IPS DF 6.9 (cell line): ENCODE measurements around the gene NEDD4L.

Experiments
- DNase-seq: peaks from one replicate; pipeline ENCODE4 v3.0.0-alpha.2; 2013; ENCODE audit warnings: low read depth, low spot score
- H3K27ac ChIP-seq: one replicate; pipeline ENCODE4 v1.5.1; 2013; ENCODE audit warnings: low read length, control low read depth
- H3K27me3 ChIP-seq: 2 replicates; pipeline ENCODE4 v1.6.1; 2013; ENCODE audit warnings: mild to moderate bottlenecking, low read length; ENCODE audit not compliant: control insufficient read depth, insufficient read depth
- H3K36me3 ChIP-seq: 2 replicates; pipeline ENCODE4 v1.6.1; 2013; ENCODE audit warnings: low read length; ENCODE audit not compliant: control insufficient read depth, insufficient read depth
- H3K4me1 ChIP-seq: 2 replicates; pipeline ENCODE4 v1.6.1; 2013; ENCODE audit warnings: low read length; ENCODE audit not compliant: control insufficient read depth, insufficient read depth
- H3K4me3 ChIP-seq: 2 replicates; pipeline ENCODE4 v1.5.1; 2013; ENCODE audit warnings: mild to moderate bottlenecking, low read length
- H3K9me3 ChIP-seq: 2 replicates; pipeline ENCODE4 v1.6.1; 2013; ENCODE audit warnings: low read length, inconsistent platforms; ENCODE audit not compliant: control insufficient read depth, insufficient read depth
- WGBS: extraction: QIAGEN DNeasy Blood & Tissue Kit; methylation state at CpG from one replicate; pipeline ENCODE4 v1.1.7; 2013; ENCODE audit warnings: mixed read lengths, missing lambda C conversion rate; ENCODE audit not compliant: insufficient read length, insufficient coverage; 5-methylcytosine and 5-hydroxymethylcytosine counted together

NEDD4L gene

DNA sequence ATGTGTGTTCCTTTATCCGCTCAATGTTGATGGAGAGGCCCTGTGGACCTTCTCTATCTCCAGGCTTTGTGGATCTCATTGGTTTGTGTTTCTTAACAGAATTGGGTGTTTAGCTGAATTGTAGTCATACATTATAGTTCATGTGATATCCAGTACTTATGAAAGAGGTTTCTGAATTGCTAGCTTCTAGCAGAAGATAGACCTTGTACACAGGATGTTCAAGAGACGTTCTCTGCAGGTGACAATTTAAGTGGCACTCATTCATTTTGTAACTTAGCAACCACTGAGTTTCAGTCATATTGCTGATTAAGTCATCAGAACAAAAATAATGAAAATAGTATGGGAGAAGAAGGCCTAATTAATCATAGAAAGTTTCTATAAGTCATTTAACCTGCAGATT lies 305.6 kb downstream of the NEDD4L start:
- Histone ChIP-seq H3K4me1 (peaks cover 3% of the 10 kb centered on the region; the same call in 1 of the 2 replicates), H3K9me3 (no peaks in the 10 kb centered on the region), H3K36me3 (0 out of 2 replicates have a peak, but pooled peaks cover 2% of the 10 kb centered on the region), H3K27ac (no peak overlapping the region), H3K4me3 (no peak overlapping the region), H3K27me3 (no peaks in the 10 kb centered on the region)
- DNase-seq, result no peak
- no CpG with 5 or more reads among the region's 2 CpGs for WGBS

GRCh38 chr18:58350526-58350925 lies 306.5 kb downstream of the NEDD4L start:
- no CpG with 5 or more reads among the region's 5 CpGs for WGBS
- 0 out of 2 replicates have a peak, but pooled peaks cover 2% of the 10 kb centered on the region for H3K36me3 ChIP-seq
- H3K4me3 ChIP-seq, result no peak overlapping the region
- no peak for DNase-seq
- H3K9me3 ChIP-seq, result no peaks in the 10 kb centered on the region
- H3K4me1 ChIP-seq, result peaks cover 6% of the 10 kb centered on the region; the same call in 1 of the 2 replicates
- H3K27ac ChIP-seq, result no peak overlapping the region
- H3K27me3 ChIP-seq, result no peaks in the 10 kb centered on the region

DNA sequence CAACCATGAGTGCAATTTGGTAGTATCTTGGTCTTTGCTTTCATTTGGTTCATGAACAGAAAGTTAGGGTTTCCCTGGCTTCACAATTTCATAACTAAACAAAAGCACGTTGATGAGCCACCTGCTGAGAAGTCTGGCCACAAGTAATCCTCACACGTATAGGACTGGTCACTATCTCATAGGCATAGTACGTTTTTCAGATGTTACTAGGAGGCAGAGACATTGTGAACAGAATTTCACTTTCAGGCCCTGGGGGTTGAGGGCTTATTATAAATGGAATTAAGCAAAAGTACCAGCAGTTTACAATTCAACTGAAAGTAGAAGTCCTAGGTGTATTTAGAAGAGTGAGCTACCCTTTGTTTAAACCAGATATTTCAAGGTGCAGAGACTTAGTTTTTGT lies 307.8 kb downstream of the NEDD4L start:
- DNase-seq, result no peak
- 0 out of 2 replicates have a peak, but pooled peaks cover 2% of the 10 kb centered on the region for H3K36me3 ChIP-seq

DNA sequence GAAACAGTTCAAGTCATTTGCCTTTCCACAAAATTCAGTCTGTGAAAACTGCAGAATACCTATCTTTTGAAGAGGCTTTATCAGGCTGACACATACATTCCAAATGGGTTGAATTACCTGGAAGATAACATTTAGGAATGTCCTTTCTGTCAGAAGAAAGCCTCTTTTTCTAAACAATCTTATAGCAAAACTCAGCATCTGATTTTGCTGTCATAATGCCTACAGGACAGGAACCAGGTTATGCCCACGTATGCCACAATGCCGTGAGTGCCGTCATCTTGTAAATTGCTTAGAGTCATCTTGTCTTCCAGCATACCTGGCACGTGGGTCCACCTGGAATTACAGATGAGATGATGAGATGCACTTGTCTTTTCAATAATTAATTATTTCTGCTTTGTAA lies 309.6 kb downstream of the NEDD4L start:
- Histone ChIP-seq H3K9me3 (no peaks in the 10 kb centered on the region), H3K4me3 (no peak overlapping the region), H3K27ac (no peak overlapping the region), H3K4me1 (peaks cover 5% of the 10 kb centered on the region; the same call in 1 of the 2 replicates), H3K27me3 (no peaks in the 10 kb centered on the region), H3K36me3 (0 out of 2 replicates have a peak, but pooled peaks cover 2% of the 10 kb centered on the region)
- no CpG with 5 or more reads among the region's 4 CpGs for WGBS
- no peak for DNase-seq

More for the DNA sequence above, 307.8 kb downstream of the NEDD4L start:
- Histone ChIP-seq H3K27ac (no peak overlapping the region), H3K9me3 (no peaks in the 10 kb centered on the region), H3K4me3 (no peak overlapping the region), H3K4me1 (peaks cover 6% of the 10 kb centered on the region; the same call in 1 of the 2 replicates), H3K27me3 (no peaks in the 10 kb centered on the region)
- no CpG with 5 or more reads among the region's 3 CpGs for WGBS

- peaks cover 5% of the 10 kb centered on the region; the same call in 1 of the 2 replicates for H3K4me1 ChIP-seq
- no CpG with 5 or more reads among the region's 4 CpGs for WGBS
- no peaks in the 10 kb centered on the region for H3K9me3 ChIP-seq
- no peak for DNase-seq
- H3K27ac ChIP-seq, result no peak overlapping the region
- H3K4me3 ChIP-seq, result no peak overlapping the region
- H3K36me3 ChIP-seq, result 0 out of 2 replicates have a peak, but pooled peaks cover 2% of the 10 kb centered on the region
- H3K27me3 ChIP-seq, result no peaks in the 10 kb centered on the region
Observed at GRCh38 chr18:58354051-58354450, 310.0 kb downstream of the NEDD4L start.

GRCh38 chr18:58354791-58355190 lies 310.8 kb downstream of the NEDD4L start:
- no peak overlapping the region for H3K4me3 ChIP-seq
- no CpG with 5 or more reads among the region's 10 CpGs for WGBS
- no peaks in the 10 kb centered on the region for H3K27me3 ChIP-seq
- no peak for DNase-seq
- peaks cover 5% of the 10 kb centered on the region; the same call in 1 of the 2 replicates for H3K4me1 ChIP-seq
- 0 out of 2 replicates have a peak, but pooled peaks cover 2% of the 10 kb centered on the region for H3K36me3 ChIP-seq
- H3K9me3 ChIP-seq, result no peaks in the 10 kb centered on the region
- no peak overlapping the region for H3K27ac ChIP-seq

GRCh38 chr18:58355243-58355642 lies 311.2 kb downstream of the NEDD4L start:
- Histone ChIP-seq H3K4me1 (peaks cover 5% of the 10 kb centered on the region; the same call in 1 of the 2 replicates), H3K9me3 (no peaks in the 10 kb centered on the region), H3K36me3 (0 out of 2 replicates have a peak, but pooled peaks cover 2% of the 10 kb centered on the region), H3K4me3 (no peak overlapping the region), H3K27me3 (no peaks in the 10 kb centered on the region), H3K27ac (no peak overlapping the region)
- DNase-seq, result no peak
- no CpG with 5 or more reads among the region's 8 CpGs for WGBS

GRCh38 chr18:58359218-58359617 lies 315.2 kb downstream of the NEDD4L start:
- no peaks in the 10 kb centered on the region for H3K9me3 ChIP-seq
- peaks cover 5% of the 10 kb centered on the region; the same call in 1 of the 2 replicates for H3K4me1 ChIP-seq
- H3K36me3 ChIP-seq, result no peaks in the 10 kb centered on the region
- H3K27ac ChIP-seq, result no peak overlapping the region
- no peak for DNase-seq
- no CpG with 5 or more reads among the region's 3 CpGs for WGBS
- no peaks in the 10 kb centered on the region for H3K27me3 ChIP-seq
- H3K4me3 ChIP-seq, result no peak overlapping the region

DNA sequence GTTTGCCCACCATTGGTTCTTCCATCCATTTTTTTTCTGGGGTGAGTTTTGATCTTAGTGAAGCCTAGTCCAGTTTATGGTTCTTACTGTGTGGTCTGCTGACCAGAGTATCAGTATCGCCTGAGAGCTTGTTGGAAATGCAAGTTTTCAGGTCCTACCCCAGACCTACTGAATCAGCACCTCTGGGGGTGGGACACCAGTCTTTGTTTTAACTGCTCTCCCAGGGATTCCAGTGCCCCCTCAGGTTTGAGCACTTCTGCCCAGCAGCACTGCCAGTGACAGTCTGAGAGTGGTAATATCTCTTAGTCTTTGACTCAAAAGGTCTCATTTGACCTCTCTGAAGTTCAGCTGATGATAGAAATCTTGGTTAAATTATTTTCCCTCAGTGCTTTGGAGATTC lies 315.6 kb downstream of the NEDD4L start:
- H3K27me3 ChIP-seq, result no peaks in the 10 kb centered on the region
- peaks cover 3% of the 10 kb centered on the region; the same call in 1 of the 2 replicates for H3K4me1 ChIP-seq
- DNase-seq, result no peak
- no peaks in the 10 kb centered on the region for H3K9me3 ChIP-seq
- H3K4me3 ChIP-seq, result no peak overlapping the region
- no peak overlapping the region for H3K27ac ChIP-seq
- WGBS, result no CpG with 5 or more reads among the region's 1 CpG
- no peaks in the 10 kb centered on the region for H3K36me3 ChIP-seq

DNA sequence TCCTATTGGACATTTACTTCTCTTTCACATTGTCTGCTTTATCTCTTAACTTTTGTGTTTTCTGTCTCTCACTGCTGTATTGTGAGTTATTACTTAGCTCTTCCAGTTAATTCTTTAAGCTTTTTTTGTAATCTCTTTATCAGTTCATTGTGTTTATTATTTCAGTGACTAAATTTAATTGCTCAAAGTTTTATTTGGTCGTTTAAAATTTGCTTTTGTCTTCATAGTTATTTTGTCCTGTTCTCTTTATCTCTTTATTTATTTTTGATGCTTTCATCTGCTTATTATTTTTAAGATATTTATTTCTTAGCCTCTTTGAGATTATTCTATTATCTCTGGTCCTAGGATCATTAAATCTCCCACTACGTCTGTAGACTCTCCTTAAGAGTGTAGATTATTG lies 316.3 kb downstream of the NEDD4L start:
- H3K9me3 ChIP-seq, result no peaks in the 10 kb centered on the region
- no peaks in the 10 kb centered on the region for H3K36me3 ChIP-seq
- H3K27me3 ChIP-seq, result no peaks in the 10 kb centered on the region
- no CpG with 5 or more reads among the region's 2 CpGs for WGBS
- no peak for DNase-seq
- H3K27ac ChIP-seq, result no peak overlapping the region
- H3K4me1 ChIP-seq, result no peaks in the 10 kb centered on the region
- no peak overlapping the region for H3K4me3 ChIP-seq

DNA sequence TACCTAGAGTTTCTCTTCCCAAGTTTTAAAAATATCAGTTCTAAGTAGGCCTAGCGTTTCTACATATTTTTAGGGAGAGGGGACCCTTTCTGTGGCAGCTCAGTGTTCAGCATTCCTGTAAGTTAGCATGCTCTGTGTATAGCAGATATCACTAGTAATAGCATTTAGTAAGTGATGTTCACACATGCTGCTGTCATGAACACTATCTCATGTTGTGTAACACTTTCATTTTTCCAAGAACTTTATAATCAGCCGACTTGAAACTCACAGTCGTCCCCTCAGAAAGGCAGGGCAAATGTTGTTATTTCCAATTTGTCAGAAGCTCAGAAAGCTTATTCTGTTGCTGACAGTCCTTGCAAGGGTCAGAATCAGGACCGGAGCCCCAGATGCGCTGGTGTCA lies 317.2 kb downstream of the NEDD4L start:
- H3K27me3 ChIP-seq, result no peaks in the 10 kb centered on the region
- H3K27ac ChIP-seq, result no peak overlapping the region
- H3K4me1 ChIP-seq, result no peaks in the 10 kb centered on the region
- H3K4me3 ChIP-seq, result no peak overlapping the region
- H3K9me3 ChIP-seq, result no peaks in the 10 kb centered on the region
- no CpG with 5 or more reads among the region's 5 CpGs for WGBS
- no peaks in the 10 kb centered on the region for H3K36me3 ChIP-seq
- DNase-seq, result no peak
